ENCODE results near the gene CLCA2. TPM values are rescaled to one million over a fixed set of nuclear protein-coding genes. Genes with fewer than 3 reads are reported as not detected.

CLCA2 gene
- total RNA-seq, result 1 to 10 TPM in 1 of 9 donors, under 1 TPM in 6, not detected in 2; 0.11 to 1.1 (median 0.28) TPM
- polyA plus RNA-seq, result under 1 TPM; 0.13 to 0.35 (median 0.16) TPM
- long read RNA-seq, donor 1, result 0 reads
- long read RNA-seq, donor 2, result 0 reads
- long read RNA-seq, donor 3, result 0 reads
- long read RNA-seq, donor 4, result 0 reads
- long read RNA-seq, donor 5, result 0 reads
- long read RNA-seq, donor 6, result 0 reads
- long read RNA-seq, donor 7, result 0 reads
- long read RNA-seq, donor 8, result 0 reads
- long read RNA-seq, donor 9, result 0 reads
- long read RNA-seq, donor 10, result 0 reads

GRCh38 chr1:86423873-86424272 is at the start of gene CLCA2:
Gene CLCA2, plus strand, starts transcription at chr1:86424171. Its CDS starts 77 bp downstream, at chr1:86424248.
- H3K4me1 ChIP-seq (replicated peaks in 1 of 2), result peaks cover 4 to 8% of the 10 kb centered on the region in 2 donors
- intact Hi-C loops (cut with DNase I), result no loop called here
- H3K27ac ChIP-seq, result no peak within 1 kb of the TSS
- no peak within 1 kb of the TSS for H3K4me3 ChIP-seq
- no peaks in the 10 kb centered on the region for H3K27me3 ChIP-seq
- no peaks in the 10 kb centered on the region for H3K9me3 ChIP-seq (replicated peaks in 1 of 3)
- DNase-seq, result no peak
- H3K36me3 ChIP-seq (replicated peaks in 1 of 2), result no peaks in the 10 kb centered on the region
- TF ChIP-seq CTCF (IDR thresholded peaks at IDR 0.05) (no peak), POLR2A (IDR thresholded peaks at IDR 0.05) (no peak)

GRCh38 chr1:86375688-86376087 is 48.3 kb upstream of the CLCA2 start:
- no peaks in the 10 kb centered on the region for H3K9me3 ChIP-seq (replicated peaks in 1 of 3)
- no peak overlapping the region for H3K27ac ChIP-seq
- H3K27me3 ChIP-seq, result no peaks in the 10 kb centered on the region
- H3K4me3 ChIP-seq, result no peak overlapping the region
- TF ChIP-seq POLR2A (IDR thresholded peaks at IDR 0.05), result no peak
- no peak for TF ChIP-seq CTCF (IDR thresholded peaks at IDR 0.05)
- peaks cover 0 to 7% of the 10 kb centered on the region in 2 donors for H3K4me1 ChIP-seq (replicated peaks in 1 of 2)
- 86 to 100% (median 94%) methylated on average over 1 of the region's 1 CpG for WGBS, 4 donors
- intact Hi-C loops (cut with DNase I), result loop anchor here (5.0 to 10.0 kb wide), 2 partner anchors 129 to 132 kb away; no protein-coding TSS in a partner anchor
- no peak for DNase-seq
- H3K36me3 ChIP-seq (replicated peaks in 1 of 2), result no peaks in the 10 kb centered on the region

GRCh38 chr1:86377341-86377740 is 46.6 kb upstream of the CLCA2 start:
- Histone ChIP-seq H3K27ac (no peak overlapping the region), H3K36me3 (replicated peaks in 1 of 2) (no peaks in the 10 kb centered on the region), H3K4me1 (replicated peaks in 1 of 2) (peaks cover 0 to 24% of the 10 kb centered on the region in 2 donors), H3K9me3 (replicated peaks in 1 of 3) (no peaks in the 10 kb centered on the region), H3K27me3 (no peaks in the 10 kb centered on the region), H3K4me3 (no peak overlapping the region)
- TF ChIP-seq POLR2A (IDR thresholded peaks at IDR 0.05) (no peak), CTCF (IDR thresholded peaks at IDR 0.05) (no peak)
- DNase-seq, result no peak
- intact Hi-C loops (cut with DNase I), result loop anchor here (5.0 to 10.0 kb wide), 2 partner anchors 127 to 130 kb away; no protein-coding TSS in a partner anchor
- 89 to 100% (median 97%) methylated on average over 1 of the region's 1 CpG for WGBS, 4 donors

GRCh38 chr1:86378813-86379212 is 45.2 kb upstream of the CLCA2 start:
- no peaks in the 10 kb centered on the region for H3K36me3 ChIP-seq (replicated peaks in 1 of 2)
- no peak for DNase-seq
- TF ChIP-seq CTCF (IDR thresholded peaks at IDR 0.05), result no peak
- no peak for TF ChIP-seq POLR2A (IDR thresholded peaks at IDR 0.05)
- H3K9me3 ChIP-seq (replicated peaks in 1 of 3), result no peaks in the 10 kb centered on the region
- intact Hi-C loops (cut with DNase I), result loop anchor here (5.0 to 10.0 kb wide), 2 partner anchors 126 to 128 kb away; no protein-coding TSS in a partner anchor
- no peak overlapping the region for H3K4me3 ChIP-seq
- WGBS, 4 donors, result 91 to 100% (median 96%) methylated on average over 1 of the region's 1 CpG
- no peaks in the 10 kb centered on the region for H3K27me3 ChIP-seq
- peaks cover 5 to 38% of the 10 kb centered on the region in 2 donors for H3K4me1 ChIP-seq (replicated peaks in 1 of 2)
- H3K27ac ChIP-seq, result no peak overlapping the region
